Breast epithelium (tissue), 3 donors: ENCODE results near the gene RPL13.

Experiments
- CTCF ChIP-seq, 3 donors: fragments of 450-650 bp; IDR thresholded peaks; one replicate each; pipeline ENCODE4 v1.5.1; 2016 to 2017; ENCODE audit warnings: antibody characterized with exemption in 3 of 3, mild to moderate bottlenecking in 3 of 3, moderate library complexity in 3 of 3
- POLR2A ChIP-seq: fragments of 450-650 bp; IDR thresholded peaks from one replicate; pipeline ENCODE4 v1.6.1; 2016; ENCODE audit warnings: antibody characterized with exemption, mild to moderate bottlenecking, moderate library complexity

- TF ChIP-seq CTCF (IDR thresholded peaks at IDR 0.05) (no peak), POLR2A (no peak)
Measured at GRCh38 chr16:89517128-89517527, 43.4 kb upstream of the RPL13 start.
